Heart left ventricle (tissue), 16 donors: ENCODE measurements around the gene NTM. TPM values are rescaled to one million over a fixed set of nuclear protein-coding genes. Genes with fewer than 3 reads are reported as not detected.
A peak's percentile ranks its signal among the peaks of the same experiment; 100 is the strongest.

ENCODE experiments used
- ATAC-seq, 4 donors: fragments of 200-7000 bp; cut with Tn5 transposase; one replicate each; pipeline ENCODE4 v1.9.1; 2020 to 2022; ENCODE audit warnings: moderate library complexity in 4 of 4, mild to moderate bottlenecking in 3 of 4, moderate number of reproducible peaks in 1 of 4
- DNase-seq, 5 donors: peaks; one replicate each; pipeline ENCODE4 v3.0.0-alpha.2; 2020
- H3K27ac ChIP-seq, 12 donors: fragments of 200-600 bp; sonication (generic) in 4 of 12; one replicate each; pipeline versions ENCODE4 v1.5.0 to v1.8.0; 2016 to 2022; ENCODE audit warnings: mild to moderate bottlenecking in 2 of 12
- H3K27me3 ChIP-seq, 9 donors: fragments of 200-600 bp; sonication (generic) in 2 of 9; one replicate each; pipeline versions ENCODE4 v1.5.1 to v1.8.0; 2016 to 2022; ENCODE audit warnings: mild to moderate bottlenecking in 3 of 9
- H3K36me3 ChIP-seq, 9 donors: fragments of 200-600 bp; sonication (generic) in 2 of 9; one replicate each; pipeline versions ENCODE4 v1.5.0 to v1.8.0; 2018 to 2022; ENCODE audit warnings: mild to moderate bottlenecking in 2 of 9
- H3K4me1 ChIP-seq, 12 donors: fragments of 200-600 bp; sonication (generic) in 4 of 12; one replicate each; pipeline versions ENCODE4 v1.5.0 to v1.8.0; 2016 to 2022; ENCODE audit warnings: mild to moderate bottlenecking in 3 of 12
- H3K4me3 ChIP-seq, 12 donors: fragments of 200-600 bp; sonication (generic) in 4 of 12; one replicate each; pipeline versions ENCODE4 v1.5.0 to v1.8.0; 2017 to 2022; ENCODE audit warnings: mild to moderate bottlenecking in 9 of 12, moderate library complexity in 4 of 12
- H3K9me3 ChIP-seq, 12 donors: fragments of 200-600 bp; sonication (generic) in 4 of 12; one replicate each; pipeline versions ENCODE4 v1.5.0 to v1.8.0; 2016 to 2022; ENCODE audit warnings: mild to moderate bottlenecking in 1 of 12
- CTCF ChIP-seq, 12 donors: fragments of 200-600 bp; sonication (generic) in 4 of 12; IDR thresholded peaks; one replicate each; pipeline versions ENCODE4 v1.5.0 to v1.8.0; 2018 to 2022; ENCODE audit warnings: antibody characterized with exemption in 12 of 12, mild to moderate bottlenecking in 5 of 12
- POLR2A ChIP-seq, 2 donors: fragments of 450-650 bp; IDR thresholded peaks; one replicate each; pipeline ENCODE4 v1.6.1; 2017; ENCODE audit warnings: antibody characterized with exemption in 2 of 2, mild to moderate bottlenecking in 2 of 2, moderate library complexity in 2 of 2
- WGBS, 4 donors: extraction: QIAGEN DNeasy Blood & Tissue Kit in 2 of 4; methylation state at CpG; one replicate each; pipeline versions ENCODE4 v1.1.5 to v1.1.7; 2013 to 2018; 5-methylcytosine and 5-hydroxymethylcytosine counted together
- intact Hi-C, 10 donors: fragments of 100-400 bp; cut with DNase I; formaldehyde crosslinking; loops; one replicate each; pipeline versions ENCODE4 v1.11.1 to v1.14.2; 2022
- polyA plus RNA-seq, 2 donors: library from polyadenylated mRNA; stranded (reverse); fragments of 200-250 nt; gene quantifications; one replicate each; pipeline ENCODE4 v1.2.3, GENCODE V29; 2013
- total RNA-seq, 9 donors: library from RNA; depleted of rRNA in 2 of 9; stranded (reverse); fragments of >200 nt in 2 of 9; fragmentation: NEBNext Ultra II Directional in 3 of 9; extraction: Animal tissue kit (Norgen Biotek cat#: 25700) in 3 of 9; gene quantifications; one replicate each; pipeline versions ENCODE4 v1.1.0 to v1.2.4, GENCODE V29; 2016 to 2023
- donor health status: ischemic (EF 13 %, LVEDD 7.1; RV severe dilation, severe dysfunction).
- donor health status: healthy with polysubstance abuse.
- donor health status: DM: no; HTN: yes; CAD: no.
- donor health status: DM: no; HTN: no; CAD: no.
- donor health status: ischemic (EF 25% LVEDD 6.9; RV normal size, moderate dysfunction).
- donor health status: ischemic (EF 25% LVEDD 5.7; RV mildly dilated, moderate dysfunction).
- donor health status: healthy.
- donor health status: DM: yes; HTN: yes; CAD: no.
- donor health status: ischemic (EF 35%, LVEDD 5.7; RV mildly dilated, moderate dysfunction).
- donor health status: nonischemic (EF 11% LVEDD 7.7; RV severe dilation, severe dysfunction).
- donor health status: DM: yes; HTN: yes; CAD: no.
- donor health status: PGD.
- donor health status: ischemic (EF 29% LVEDD 5.4; RV normal size, mild dysfunction).
- donor health status: nonischemic (EF 23%, LVEDD 6.1; RV moderate dilation, normal function).

Gene NTM
- total and polyA plus RNA-seq, 11 donors = 0.40 to 7.7 (median 1.5) TPM

GRCh38 chr11:132142554-132142953 is 772.1 kb downstream of the NTM start:
- no peak for DNase-seq
- no peak for ATAC-seq
- intact Hi-C loops = no loop called here
- Histone ChIP-seq H3K27me3 (no peaks in the 10 kb centered on the region), H3K9me3 (no peaks in the 10 kb centered on the region), H3K4me3 (no peak overlapping the region), H3K36me3 (no peaks in the 10 kb centered on the region), H3K27ac (no peak overlapping the region), H3K4me1 (no peaks in the 10 kb centered on the region)
- WGBS, 4 donors = 82 to 87% (median 85%) methylated on average over 12 of the region's 12 CpGs
- TF ChIP-seq CTCF (IDR thresholded peaks at IDR 0.05) (no peak), POLR2A (IDR thresholded peaks at IDR 0.05) (no peak)

- no peak for TF ChIP-seq POLR2A (IDR thresholded peaks at IDR 0.05)
- no peak for TF ChIP-seq CTCF (IDR thresholded peaks at IDR 0.05)
- ATAC-seq = no peak
- Histone ChIP-seq H3K4me3 (no peak overlapping the region), H3K36me3 (no peaks in the 10 kb centered on the region), H3K27me3 (peaks cover 0 to 6% (median 0%) of the 10 kb centered on the region in 9 donors), H3K27ac (no peak overlapping the region), H3K4me1 (no peaks in the 10 kb centered on the region), H3K9me3 (no peaks in the 10 kb centered on the region)
- intact Hi-C loops = no loop called here
- no peak for DNase-seq
- 80 to 93% (median 88%) methylated on average over 7 of the region's 7 CpGs for WGBS, 4 donors
Measured at GRCh38 chr11:132147464-132147863, 777.0 kb downstream of the NTM start.

- TF ChIP-seq CTCF (IDR thresholded peaks at IDR 0.05) (no peak), POLR2A (IDR thresholded peaks at IDR 0.05) (no peak)
- Histone ChIP-seq H3K4me3 (no peak overlapping the region), H3K36me3 (no peaks in the 10 kb centered on the region), H3K9me3 (no peaks in the 10 kb centered on the region), H3K27me3 (peaks cover 0 to 6% (median 0%) of the 10 kb centered on the region in 9 donors), H3K4me1 (no peaks in the 10 kb centered on the region), H3K27ac (no peak overlapping the region)
- DNase-seq (no peak), ATAC-seq (no peak)
- WGBS, 4 donors = 78 to 84% (median 83%) methylated on average over 4 of the region's 4 CpGs
- intact Hi-C loops = no loop called here
Measured at GRCh38 chr11:132154781-132155180, 784.4 kb downstream of the NTM start.

GRCh38 chr11:132158091-132158490 is 787.7 kb downstream of the NTM start:
- WGBS, 4 donors = 80 to 84% (median 84%) methylated on average over 3 of the region's 3 CpGs

More at GRCh38 chr11:132158091-132158490, 787.7 kb downstream of the NTM start:
- H3K27ac ChIP-seq = no peak overlapping the region
- DNase-seq (no peak), ATAC-seq (no peak)
- TF ChIP-seq POLR2A (IDR thresholded peaks at IDR 0.05) (no peak), CTCF (IDR thresholded peaks at IDR 0.05) (peak in 4 of 12 donors; percentile 6 to 13 (median 11))
- intact Hi-C loops = no loop called here
- H3K4me1 ChIP-seq = no peaks in the 10 kb centered on the region
- no peaks in the 10 kb centered on the region for H3K27me3 ChIP-seq
- H3K9me3 ChIP-seq = no peaks in the 10 kb centered on the region
- no peaks in the 10 kb centered on the region for H3K36me3 ChIP-seq
- H3K4me3 ChIP-seq = no peak overlapping the region
